ENCODE results near the gene EEF1AKMT4. TPM values are rescaled to one million over a fixed set of nuclear protein-coding genes. Genes with fewer than 3 reads are reported as not detected.

The EEF1AKMT4 gene
- total RNA-seq, 6 experiments from 2014 or later = 4.9 to 19.4 (median 7.1) TPM

DNA sequence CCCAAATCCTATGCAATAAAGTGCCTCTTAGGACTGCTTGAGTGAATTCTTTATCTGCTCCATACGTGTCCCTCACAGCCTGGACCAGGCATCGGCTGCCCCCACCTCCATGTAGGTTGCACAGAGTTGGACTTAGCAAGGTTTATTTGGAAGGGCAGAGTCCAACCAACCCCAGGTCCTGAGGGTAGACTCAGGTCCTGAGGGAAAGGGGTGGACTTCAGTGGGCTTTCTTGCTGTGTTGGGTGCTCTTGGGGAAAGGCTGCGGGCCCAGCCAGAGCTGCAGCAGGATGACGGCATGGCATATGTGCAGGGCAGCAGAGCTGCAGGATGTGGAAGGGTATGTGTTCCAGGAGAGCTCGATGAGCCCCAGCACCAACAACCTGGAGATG is 7.2 kb upstream of the EEF1AKMT4 start:
- peaks cover 0 to 16% (median 5%) of the 10 kb centered on the region in 4 donors for H3K4me1 ChIP-seq
- WGBS (ENCODE audit: insufficient coverage, low coverage, low lambda C conversion rate, missing lambda C conversion rate) = 42% methylated on average over 3 of the region's 5 CpGs
- ATAC-seq = peak in 3 of 4 donors; percentile 8 to 38 (median 9)
- H3K27ac ChIP-seq = no peak overlapping the region
- no peak for DNase-seq
- H3K4me3 ChIP-seq = no peak overlapping the region
- no peaks in the 10 kb centered on the region for H3K27me3 ChIP-seq
- no peaks in the 10 kb centered on the region for H3K9me3 ChIP-seq
- peaks cover 0 to 31% (median 4%) of the 10 kb centered on the region in 4 donors for H3K36me3 ChIP-seq
- intact Hi-C loops (cut with DNase I) = loop anchor here (10.0 kb wide), 1 partner anchor 97 kb away; no protein-coding TSS in a partner anchor
- TF ChIP-seq, protein P1, sequence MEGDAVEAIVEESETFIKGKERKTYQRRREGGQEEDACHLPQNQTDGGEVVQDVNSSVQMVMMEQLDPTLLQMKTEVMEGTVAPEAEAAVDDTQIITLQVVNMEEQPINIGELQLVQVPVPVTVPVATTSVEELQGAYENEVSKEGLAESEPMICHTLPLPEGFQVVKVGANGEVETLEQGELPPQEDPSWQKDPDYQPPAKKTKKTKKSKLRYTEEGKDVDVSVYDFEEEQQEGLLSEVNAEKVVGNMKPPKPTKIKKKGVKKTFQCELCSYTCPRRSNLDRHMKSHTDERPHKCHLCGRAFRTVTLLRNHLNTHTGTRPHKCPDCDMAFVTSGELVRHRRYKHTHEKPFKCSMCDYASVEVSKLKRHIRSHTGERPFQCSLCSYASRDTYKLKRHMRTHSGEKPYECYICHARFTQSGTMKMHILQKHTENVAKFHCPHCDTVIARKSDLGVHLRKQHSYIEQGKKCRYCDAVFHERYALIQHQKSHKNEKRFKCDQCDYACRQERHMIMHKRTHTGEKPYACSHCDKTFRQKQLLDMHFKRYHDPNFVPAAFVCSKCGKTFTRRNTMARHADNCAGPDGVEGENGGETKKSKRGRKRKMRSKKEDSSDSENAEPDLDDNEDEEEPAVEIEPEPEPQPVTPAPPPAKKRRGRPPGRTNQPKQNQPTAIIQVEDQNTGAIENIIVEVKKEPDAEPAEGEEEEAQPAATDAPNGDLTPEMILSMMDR (IDR thresholded peaks at IDR 0.05) = no peak
- no peak for TF ChIP-seq POLR2A (IDR thresholded peaks at IDR 0.05)

DNA sequence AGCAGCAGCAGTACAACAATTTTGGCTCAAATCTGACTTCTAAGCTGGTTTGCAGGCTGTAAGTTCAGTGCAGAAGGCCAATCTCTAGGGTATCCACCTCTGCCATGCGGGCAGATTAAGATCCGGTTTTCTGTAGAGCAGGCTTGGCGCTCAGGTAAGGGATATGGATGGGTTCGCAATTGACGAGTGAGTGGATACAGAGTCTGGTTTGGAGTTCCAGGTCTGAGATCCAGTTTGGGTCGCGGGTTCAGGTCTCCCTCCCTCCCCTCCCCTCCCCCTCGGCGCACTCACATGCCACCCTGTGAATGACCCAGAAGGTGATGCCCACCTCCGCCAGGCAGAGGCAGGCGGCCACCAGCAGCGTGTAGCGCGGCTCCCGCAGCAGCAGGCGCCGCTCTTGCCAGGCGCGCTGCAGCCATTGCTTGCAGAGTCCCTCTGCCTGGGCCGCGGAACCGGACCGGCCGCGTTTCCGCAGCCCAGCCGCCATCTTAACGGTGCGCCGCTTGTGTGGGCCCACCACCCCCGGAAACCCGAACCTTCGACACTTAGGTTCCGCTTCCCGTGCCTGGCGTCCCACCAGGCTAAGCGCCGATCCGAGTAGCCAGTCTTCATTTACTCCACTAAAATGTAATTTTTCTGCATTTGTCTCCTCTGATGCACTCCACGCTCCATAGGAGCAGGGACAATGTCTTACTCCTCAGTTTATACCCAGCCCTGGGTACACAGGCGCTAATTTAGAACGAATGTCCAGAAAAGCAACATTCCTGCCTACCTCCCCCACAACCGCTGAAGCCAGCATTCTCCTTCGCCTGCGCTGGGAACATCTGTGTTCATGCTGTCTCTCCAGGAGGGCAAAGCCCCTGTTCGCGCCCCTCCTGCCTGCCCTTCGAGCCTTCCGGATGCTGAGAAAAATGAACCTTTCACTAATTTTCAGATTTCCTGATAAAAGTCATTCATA is 739 bp upstream of the EEF1AKMT4 start, which contains the start of gene ALG3:
Gene ALG3 (minus strand): TSS at position 509 of the 958 bp plus-strand sequence. CDS start 22 bp downstream, at position 487.
- DNase-seq (peak; percentile 73 to 86 (median 85)), ATAC-seq (peak; percentile 74 to 82 (median 78))
- WGBS (ENCODE audit: insufficient coverage, low coverage, low lambda C conversion rate, missing lambda C conversion rate) = 1% methylated on average over 15 of the region's 49 CpGs
- no peaks in the 10 kb centered on the region for H3K9me3 ChIP-seq
- H3K4me1 ChIP-seq = peaks cover 0 to 16% (median 5%) of the 10 kb centered on the region in 4 donors
- H3K27ac ChIP-seq = peak within 1 kb of the TSS; percentile 65 to 84 (median 73)
- peak within 1 kb of the TSS; percentile 69 to 91 (median 89) for H3K4me3 ChIP-seq
- no peaks in the 10 kb centered on the region for H3K27me3 ChIP-seq
- peaks cover 0 to 15% (median 0%) of the 10 kb centered on the region in 4 donors for H3K36me3 ChIP-seq
- TF ChIP-seq, protein P1 (IDR thresholded peaks at IDR 0.05) = no peak
- TF ChIP-seq POLR2A (IDR thresholded peaks at IDR 0.05) = peak; percentile 85
- intact Hi-C loops (cut with DNase I) = loop anchor here (10.0 kb wide), 1 partner anchor 104 kb away; no protein-coding TSS in a partner anchor

DNA sequence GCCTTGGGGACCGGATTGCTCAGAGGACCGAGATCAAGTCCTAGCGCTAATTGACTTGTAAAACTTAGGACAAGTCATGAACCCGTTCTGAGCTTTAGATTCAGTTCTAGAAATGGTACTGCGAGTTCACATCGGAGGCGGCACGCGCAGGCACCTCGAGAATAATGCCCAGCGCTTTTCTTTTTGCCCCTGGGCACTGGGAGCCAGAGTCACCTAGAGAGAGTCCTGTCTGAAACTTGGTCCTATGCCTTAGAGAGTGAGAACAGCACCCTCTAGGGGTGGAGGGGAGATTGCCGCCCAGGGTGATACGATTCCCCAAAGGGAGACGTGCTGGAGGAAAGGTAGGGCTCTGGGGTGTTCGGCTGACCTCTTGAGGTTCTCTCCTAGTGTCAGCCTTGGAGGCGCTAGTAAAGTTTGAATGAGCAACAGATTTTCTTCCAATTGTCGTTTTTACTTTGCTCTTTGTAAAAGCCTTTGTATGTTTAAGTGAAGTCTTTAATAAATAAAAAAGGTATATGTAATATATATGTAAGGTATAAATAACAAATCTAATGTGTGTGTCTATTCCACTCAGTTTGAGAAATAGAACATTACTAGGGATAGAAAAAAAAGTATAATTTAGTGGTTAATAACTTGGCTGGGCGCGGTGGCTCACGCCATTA is 826 bp downstream of the EEF1AKMT4 start:
- 5% methylated on average over 11 of the region's 20 CpGs for WGBS (ENCODE audit: insufficient coverage, low coverage, low lambda C conversion rate, missing lambda C conversion rate)
- peak overlapping the region; percentile 69 to 91 (median 89) for H3K4me3 ChIP-seq
- peaks cover 0 to 2% (median 0%) of the 10 kb centered on the region in 4 donors for H3K36me3 ChIP-seq
- no peaks in the 10 kb centered on the region for H3K9me3 ChIP-seq
- intact Hi-C loops (cut with DNase I) = no loop called here
- DNase-seq = peak; percentile 85 to 89 (median 86)
- H3K4me1 ChIP-seq = peaks cover 0 to 16% (median 5%) of the 10 kb centered on the region in 4 donors
- peak overlapping the region in 2 of 3 donors; percentile 4 to 84 for H3K27ac ChIP-seq
- no peak for TF ChIP-seq POLR2A (IDR thresholded peaks at IDR 0.05)
- TF ChIP-seq, protein P1 (IDR thresholded peaks at IDR 0.05) = peak; percentile 87 to 97 (median 96)
- peak; percentile 77 to 85 (median 80) for ATAC-seq
- H3K27me3 ChIP-seq = no peaks in the 10 kb centered on the region

DNA sequence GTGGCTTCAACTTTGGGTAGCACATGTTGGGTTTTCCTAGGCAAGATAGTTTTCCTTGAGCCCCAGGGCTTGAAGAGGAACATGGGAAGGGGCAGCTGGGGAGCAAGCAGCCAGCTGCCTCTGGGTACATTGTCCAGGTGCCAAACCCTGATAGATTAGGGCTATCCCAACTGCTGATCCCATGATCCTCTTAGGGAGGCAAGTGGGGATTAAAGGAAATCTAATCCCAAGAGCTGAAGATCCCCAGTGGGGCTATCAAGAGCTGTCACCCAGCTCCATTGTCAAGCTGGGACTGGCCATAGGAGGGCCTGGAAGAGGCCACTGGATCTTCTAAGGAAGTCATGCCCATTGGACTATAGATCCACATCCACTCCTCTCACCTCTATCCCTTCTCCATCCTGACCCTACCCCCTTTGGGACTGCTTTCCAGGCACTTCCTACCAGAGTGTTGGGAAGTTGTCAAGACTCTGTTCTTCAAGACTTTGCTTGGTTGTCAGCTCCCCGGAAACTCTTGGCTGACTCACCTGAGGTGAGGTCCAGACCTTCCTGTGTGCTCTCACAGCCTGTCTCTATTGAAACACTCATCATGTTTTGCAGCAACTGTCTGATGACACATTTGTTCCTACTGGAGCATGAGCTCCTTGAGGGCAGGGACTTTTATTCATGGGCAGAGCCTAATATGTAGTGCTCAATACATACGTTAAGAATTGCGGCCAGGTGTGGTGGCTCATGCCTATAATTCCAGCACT is 6.0 kb downstream of the EEF1AKMT4 start:
- TF ChIP-seq, protein P1 (IDR thresholded peaks at IDR 0.05) = no peak
- TF ChIP-seq POLR2A (IDR thresholded peaks at IDR 0.05) = no peak
- Histone ChIP-seq H3K4me3 (no peak overlapping the region), H3K27me3 (no peaks in the 10 kb centered on the region), H3K27ac (no peak overlapping the region), H3K36me3 (no peaks in the 10 kb centered on the region), H3K4me1 (peaks cover 0 to 3% (median under 1%) of the 10 kb centered on the region in 4 donors), H3K9me3 (no peaks in the 10 kb centered on the region)
- ATAC-seq = no peak
- DNase-seq = no peak
- 87% methylated on average over 3 of the region's 3 CpGs for WGBS (ENCODE audit: insufficient coverage, low coverage, low lambda C conversion rate, missing lambda C conversion rate)
- intact Hi-C loops (cut with DNase I) = no loop called here
